ENCODE data around the gene CYP4Z1. TPM values are rescaled to one million over a fixed set of nuclear protein-coding genes. Genes with fewer than 3 reads are reported as not detected.

Gene CYP4Z1
- total RNA-seq, 4 donors from 2014 or later = 1.1 to 1.6 (median 1.2) TPM; not detected in 1

DNA sequence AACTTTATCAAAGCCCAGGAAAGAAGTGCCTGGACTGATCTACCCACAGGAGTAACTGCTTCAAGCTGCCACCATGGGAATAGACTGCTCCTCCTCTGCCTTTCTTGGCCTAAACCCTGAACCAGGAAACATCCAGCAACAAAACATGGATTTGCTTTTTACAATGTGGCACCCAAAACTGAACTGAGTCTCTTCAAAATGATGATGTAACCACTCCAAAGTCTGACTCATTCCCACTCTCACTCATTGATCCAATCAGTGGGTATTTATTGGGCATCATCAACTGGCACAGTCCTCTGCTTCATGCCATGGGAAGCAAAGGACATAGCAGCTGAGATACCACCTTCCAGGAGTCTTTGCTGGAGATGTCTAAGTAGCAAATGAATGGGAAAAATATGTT, 93.7 kb downstream of the CYP4Z1 start:
- Histone ChIP-seq H3K27ac (no peak overlapping the region), H3K9me3 (peaks cover 0 to 11% (median 0%) of the 10 kb centered on the region in 3 donors), H3K27me3 (no peaks in the 10 kb centered on the region), H3K4me3 (no peak overlapping the region), H3K4me1 (no peaks in the 10 kb centered on the region), H3K36me3 (no peaks in the 10 kb centered on the region)
- no peak for TF ChIP-seq POLR2A (IDR thresholded peaks at IDR 0.05)
- ATAC-seq = no peak

- Histone ChIP-seq H3K9me3 (peaks cover 0 to 13% (median 0%) of the 10 kb centered on the region in 3 donors), H3K4me3 (no peak overlapping the region), H3K27me3 (peaks cover 4% of the 10 kb centered on the region), H3K4me1 (no peaks in the 10 kb centered on the region), H3K36me3 (no peaks in the 10 kb centered on the region), H3K27ac (no peak overlapping the region)
- ATAC-seq = no peak
- TF ChIP-seq POLR2AphosphoS5 (IDR thresholded peaks at IDR 0.05) (no peak), EP300 (IDR thresholded peaks at IDR 0.05) (no peak), POLR2A (IDR thresholded peaks at IDR 0.05) (no peak)
- TF ChIP-seq, protein P1, sequence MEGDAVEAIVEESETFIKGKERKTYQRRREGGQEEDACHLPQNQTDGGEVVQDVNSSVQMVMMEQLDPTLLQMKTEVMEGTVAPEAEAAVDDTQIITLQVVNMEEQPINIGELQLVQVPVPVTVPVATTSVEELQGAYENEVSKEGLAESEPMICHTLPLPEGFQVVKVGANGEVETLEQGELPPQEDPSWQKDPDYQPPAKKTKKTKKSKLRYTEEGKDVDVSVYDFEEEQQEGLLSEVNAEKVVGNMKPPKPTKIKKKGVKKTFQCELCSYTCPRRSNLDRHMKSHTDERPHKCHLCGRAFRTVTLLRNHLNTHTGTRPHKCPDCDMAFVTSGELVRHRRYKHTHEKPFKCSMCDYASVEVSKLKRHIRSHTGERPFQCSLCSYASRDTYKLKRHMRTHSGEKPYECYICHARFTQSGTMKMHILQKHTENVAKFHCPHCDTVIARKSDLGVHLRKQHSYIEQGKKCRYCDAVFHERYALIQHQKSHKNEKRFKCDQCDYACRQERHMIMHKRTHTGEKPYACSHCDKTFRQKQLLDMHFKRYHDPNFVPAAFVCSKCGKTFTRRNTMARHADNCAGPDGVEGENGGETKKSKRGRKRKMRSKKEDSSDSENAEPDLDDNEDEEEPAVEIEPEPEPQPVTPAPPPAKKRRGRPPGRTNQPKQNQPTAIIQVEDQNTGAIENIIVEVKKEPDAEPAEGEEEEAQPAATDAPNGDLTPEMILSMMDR (IDR thresholded peaks at IDR 0.05) = no peak
- 64 to 83% methylated on average over 1 to 4 of the region's 5 CpGs for WGBS, 2 donors (ENCODE audit: low coverage in 1 of 2)
Measured at GRCh38 chr1:47161298-47162040, 94.4 kb downstream of the CYP4Z1 start.

DNA sequence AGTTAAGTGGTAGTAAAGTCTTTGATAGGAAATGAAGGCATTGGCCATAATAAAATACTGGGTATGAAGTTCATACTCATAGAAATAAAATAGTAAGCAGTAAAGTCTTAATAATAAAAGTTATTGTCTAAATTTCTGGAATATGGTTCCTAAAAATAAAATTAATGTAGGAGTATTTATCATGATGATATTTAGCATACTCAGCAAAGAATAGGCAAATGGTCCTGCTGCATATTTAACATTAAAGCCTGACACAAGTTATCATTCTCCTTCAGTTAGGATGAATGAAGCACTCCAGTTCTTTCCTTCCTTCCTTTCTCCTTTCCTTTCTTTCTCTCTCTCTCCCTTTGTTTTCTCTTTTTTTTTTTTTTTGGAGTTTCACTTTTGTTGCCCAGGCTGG, 97.5 kb downstream of the CYP4Z1 start:
- H3K4me3 ChIP-seq = no peak overlapping the region
- no peaks in the 10 kb centered on the region for H3K36me3 ChIP-seq
- peaks cover 0 to 8% (median 0%) of the 10 kb centered on the region in 3 donors for H3K9me3 ChIP-seq
- TF ChIP-seq POLR2A (IDR thresholded peaks at IDR 0.05) (no peak), POLR2AphosphoS5 (IDR thresholded peaks at IDR 0.05) (no peak)
- H3K27ac ChIP-seq = no peak overlapping the region
- H3K27me3 ChIP-seq = peaks cover 5% of the 10 kb centered on the region
- ATAC-seq = no peak
- H3K4me1 ChIP-seq = no peaks in the 10 kb centered on the region

Other genes with a start within 250 kb of the CYP4Z1 start
- not detected for gene CYP4A11, start 125.8 kb upstream of the CYP4Z1 start, total RNA-seq
- gene CYP4X1, start 43.6 kb upstream of the CYP4Z1 start, total RNA-seq = 1 to 10 TPM; 3.1 to 8.4 (median 4.5) TPM
- under 1 TPM in 1 of 4 donors, not detected in 3; 0.27 TPM for gene CYP4A22, start 70.2 kb downstream of the CYP4Z1 start, total RNA-seq
- 10 to 100 TPM in 1 of 4 donors, under 1 TPM in 1, not detected in 2; 0.78 to 13.0 TPM for gene PDZK1IP1, start 122.8 kb downstream of the CYP4Z1 start, total RNA-seq
- 1 to 10 TPM; 3.0 to 4.2 (median 3.6) TPM for gene TAL1, start 165.0 kb downstream of the CYP4Z1 start, total RNA-seq
- 1 to 10 TPM in 1 of 4 donors, under 1 TPM in 3; 0.40 to 2.5 (median 0.83) TPM for gene STIL, start 246.9 kb downstream of the CYP4Z1 start, total RNA-seq

Data from gastroesophageal sphincter (tissue), 4 donors.